ENCODE results near the gene MYO1B.

DNA sequence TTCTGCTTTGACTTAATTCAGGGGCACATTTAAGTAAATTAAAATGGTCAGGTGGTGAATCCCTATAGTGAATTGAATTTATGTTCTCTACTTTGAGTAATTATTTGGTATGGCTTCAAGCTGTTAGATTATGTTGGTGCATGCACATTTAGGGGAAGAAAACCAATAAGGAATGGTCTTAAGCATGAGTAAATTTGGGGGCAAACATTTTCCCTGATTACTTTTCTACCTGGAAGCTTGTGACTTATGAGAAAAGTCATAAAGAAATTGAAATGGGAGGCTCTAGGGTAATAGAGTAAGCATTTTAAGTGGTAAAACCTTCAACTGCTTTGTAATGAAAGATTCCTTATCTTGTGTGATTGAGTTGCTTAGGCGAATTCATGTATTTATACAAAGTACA is 112.5 kb downstream of the MYO1B start:
- TF ChIP-seq, protein P1, sequence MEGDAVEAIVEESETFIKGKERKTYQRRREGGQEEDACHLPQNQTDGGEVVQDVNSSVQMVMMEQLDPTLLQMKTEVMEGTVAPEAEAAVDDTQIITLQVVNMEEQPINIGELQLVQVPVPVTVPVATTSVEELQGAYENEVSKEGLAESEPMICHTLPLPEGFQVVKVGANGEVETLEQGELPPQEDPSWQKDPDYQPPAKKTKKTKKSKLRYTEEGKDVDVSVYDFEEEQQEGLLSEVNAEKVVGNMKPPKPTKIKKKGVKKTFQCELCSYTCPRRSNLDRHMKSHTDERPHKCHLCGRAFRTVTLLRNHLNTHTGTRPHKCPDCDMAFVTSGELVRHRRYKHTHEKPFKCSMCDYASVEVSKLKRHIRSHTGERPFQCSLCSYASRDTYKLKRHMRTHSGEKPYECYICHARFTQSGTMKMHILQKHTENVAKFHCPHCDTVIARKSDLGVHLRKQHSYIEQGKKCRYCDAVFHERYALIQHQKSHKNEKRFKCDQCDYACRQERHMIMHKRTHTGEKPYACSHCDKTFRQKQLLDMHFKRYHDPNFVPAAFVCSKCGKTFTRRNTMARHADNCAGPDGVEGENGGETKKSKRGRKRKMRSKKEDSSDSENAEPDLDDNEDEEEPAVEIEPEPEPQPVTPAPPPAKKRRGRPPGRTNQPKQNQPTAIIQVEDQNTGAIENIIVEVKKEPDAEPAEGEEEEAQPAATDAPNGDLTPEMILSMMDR (IDR thresholded peaks at IDR 0.05; ENCODE audit: low read length), result no peak
- no peak for TF ChIP-seq EZH2 (IDR thresholded peaks at IDR 0.05; ENCODE audit: borderline replicate concordance, low read length)
